Activated CD8-positive, alpha-beta memory T cell treated with anti-CD3 and anti-CD28 coated beads for 48 hours (primary cell): ENCODE results near the gene INS.

Experiments used
- DNase-seq, 3 experiments: peaks; one replicate each; pipeline ENCODE4 v3.0.0-alpha.2; 2020; ENCODE audit warnings: low read depth in 2 of 3, low spot score in 2 of 3

INS gene

GRCh38 chr11:2160736-2161259, at the start of gene INS:
Gene INS, minus strand, starts transcription at chr11:2161209. Its CDS starts 238 bp downstream, at chr11:2160971.
- DNase-seq, result no peak

GRCh38 chr11:2210366-2211112, 49.5 kb upstream of the INS start:
- no peak for DNase-seq

- no peak for DNase-seq
These were observed 48.9 kb upstream of the INS start for GRCh38 chr11:2209900-2210321.

- DNase-seq, result no peak
These were observed 48.4 kb upstream of the INS start for GRCh38 chr11:2209370-2209801.

GRCh38 chr11:2208691-2209369, 47.8 kb upstream of the INS start:
- no peak for DNase-seq

- DNase-seq, result no peak
These were observed 47.0 kb upstream of the INS start for GRCh38 chr11:2207773-2208621.

- no peak for DNase-seq
These were observed 46.2 kb upstream of the INS start for GRCh38 chr11:2207212-2207611.

- no peak for DNase-seq
These were observed 45.1 kb upstream of the INS start for GRCh38 chr11:2205981-2206690.

GRCh38 chr11:2205214-2205720, 44.3 kb upstream of the INS start:
- DNase-seq, result no peak

GRCh38 chr11:2204361-2205213, 43.6 kb upstream of the INS start:
- DNase-seq, result no peak

- DNase-seq, result no peak
These were observed 42.6 kb upstream of the INS start for GRCh38 chr11:2203440-2204259.

GRCh38 chr11:2202900-2203439, 42.0 kb upstream of the INS start:
- DNase-seq, result no peak

- DNase-seq, result no peak
These were observed 41.3 kb upstream of the INS start for GRCh38 chr11:2202071-2202899.

GRCh38 chr11:2201542-2201941, 40.5 kb upstream of the INS start:
- DNase-seq, result no peak

- no peak for DNase-seq
These were observed 40.0 kb upstream of the INS start for GRCh38 chr11:2200957-2201519.

GRCh38 chr11:2200536-2200935, 39.5 kb upstream of the INS start:
- DNase-seq, result no peak
